ENCODE measurements around the gene GAS5. TPM values are rescaled to one million over a fixed set of nuclear protein-coding genes. Genes with fewer than 3 reads are reported as not detected.

GAS5 gene
- total and polyA plus RNA-seq, 4 donors = 28.6 to 84.8 (median 58.5) TPM

DNA sequence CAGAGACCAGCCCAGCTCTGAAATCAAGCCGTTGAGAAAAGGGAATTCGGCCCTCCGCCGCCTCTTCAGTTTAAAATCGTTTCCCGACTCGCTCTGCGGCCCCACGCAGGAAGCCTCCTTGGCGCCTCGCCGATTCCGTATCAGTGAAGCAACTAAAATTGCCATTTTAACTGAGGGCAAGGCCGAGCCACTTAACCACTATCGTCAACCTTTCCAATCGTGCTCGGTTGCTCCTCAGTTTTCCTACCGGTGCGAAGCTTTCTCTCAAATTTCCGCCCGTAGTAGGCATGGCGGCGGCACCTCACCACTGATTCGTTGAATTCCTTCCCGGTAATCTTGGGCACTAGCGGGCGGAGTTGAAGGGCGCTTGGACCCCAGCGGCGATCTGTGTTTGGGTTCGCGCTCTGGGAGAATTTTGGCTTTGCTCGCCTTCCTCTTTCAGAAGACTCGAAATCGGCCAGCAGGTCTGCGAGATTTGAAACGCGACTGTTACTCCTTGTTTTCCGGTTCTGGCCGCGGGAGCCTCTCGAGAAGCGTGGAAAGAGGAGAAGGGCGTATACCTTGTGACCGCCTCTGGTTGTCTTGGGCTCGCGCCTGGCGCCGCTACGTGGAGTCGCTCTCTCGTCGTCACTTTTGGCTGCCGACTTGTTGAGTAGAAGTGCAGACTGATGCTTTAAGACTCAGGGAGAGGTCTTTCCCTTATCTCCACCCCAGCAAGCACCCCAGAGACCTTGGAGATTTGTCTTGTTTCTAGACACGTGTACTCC is 43.3 kb downstream of the GAS5 start, which contains the start of the genes CENPL and DARS2:
Gene CENPL, minus strand, starts transcription at position 569 of the 767 bp plus-strand sequence. CDS start 13,584 bp downstream, outside the sequence.
Gene DARS2, plus strand, starts transcription at position 359 of the 767 bp plus-strand sequence. CDS start 557 bp downstream, outside the sequence.
- Histone ChIP-seq H3K4me1 (ENCODE audit: control insufficient read depth in 4 of 4, insufficient read depth in 4 of 4, low read length in 3 of 4) (peaks cover 3 to 16% (median 11%) of the 10 kb centered on the region in 4 donors), H3K4me3 (ENCODE audit: low read depth in 1 of 3, low read length in 3 of 3) (peak within 1 kb of the TSS; percentile 78 to 98 (median 92)), H3K9me3 (ENCODE audit: control insufficient read depth in 4 of 4, low read length in 3 of 4) (no peaks in the 10 kb centered on the region), H3K27ac (ENCODE audit: low read depth in 1 of 2, low read length in 2 of 2) (peak within 1 kb of the TSS; percentile 78 to 84), H3K36me3 (ENCODE audit: control insufficient read depth in 4 of 4, insufficient read depth in 3 of 4, low read depth in 1 of 4, low read length in 3 of 4) (no peaks in the 10 kb centered on the region), H3K9ac (ENCODE audit: low read depth in 1 of 2, low read length in 2 of 2) (peak within 1 kb of the TSS; percentile 88 to 97), H3K27me3 (ENCODE audit: control insufficient read depth in 4 of 4, insufficient read depth in 4 of 4, low read length in 3 of 4) (no peaks in the 10 kb centered on the region)
- no peak for TF ChIP-seq FOXA1 (IDR thresholded peaks at IDR 0.05)
- TF ChIP-seq, protein P1, sequence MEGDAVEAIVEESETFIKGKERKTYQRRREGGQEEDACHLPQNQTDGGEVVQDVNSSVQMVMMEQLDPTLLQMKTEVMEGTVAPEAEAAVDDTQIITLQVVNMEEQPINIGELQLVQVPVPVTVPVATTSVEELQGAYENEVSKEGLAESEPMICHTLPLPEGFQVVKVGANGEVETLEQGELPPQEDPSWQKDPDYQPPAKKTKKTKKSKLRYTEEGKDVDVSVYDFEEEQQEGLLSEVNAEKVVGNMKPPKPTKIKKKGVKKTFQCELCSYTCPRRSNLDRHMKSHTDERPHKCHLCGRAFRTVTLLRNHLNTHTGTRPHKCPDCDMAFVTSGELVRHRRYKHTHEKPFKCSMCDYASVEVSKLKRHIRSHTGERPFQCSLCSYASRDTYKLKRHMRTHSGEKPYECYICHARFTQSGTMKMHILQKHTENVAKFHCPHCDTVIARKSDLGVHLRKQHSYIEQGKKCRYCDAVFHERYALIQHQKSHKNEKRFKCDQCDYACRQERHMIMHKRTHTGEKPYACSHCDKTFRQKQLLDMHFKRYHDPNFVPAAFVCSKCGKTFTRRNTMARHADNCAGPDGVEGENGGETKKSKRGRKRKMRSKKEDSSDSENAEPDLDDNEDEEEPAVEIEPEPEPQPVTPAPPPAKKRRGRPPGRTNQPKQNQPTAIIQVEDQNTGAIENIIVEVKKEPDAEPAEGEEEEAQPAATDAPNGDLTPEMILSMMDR (IDR thresholded peaks at IDR 0.05; ENCODE audit: low read depth, low read length, missing input control) = no peak
- TF ChIP-seq YY1 (IDR thresholded peaks at IDR 0.05) = peak; percentile 100
- peak in 1 of 2 donors; percentile 78 for TF ChIP-seq RXRA (IDR thresholded peaks at IDR 0.05)
- TF ChIP-seq JUND (IDR thresholded peaks at IDR 0.05) = peak; percentile 60 to 92
- peak; percentile 79 for TF ChIP-seq SP1 (IDR thresholded peaks at IDR 0.05)
- TF ChIP-seq TAF1 (conservative IDR thresholded peaks at IDR 0.05) = peak; percentile 71
- TF ChIP-seq, protein P2, sequence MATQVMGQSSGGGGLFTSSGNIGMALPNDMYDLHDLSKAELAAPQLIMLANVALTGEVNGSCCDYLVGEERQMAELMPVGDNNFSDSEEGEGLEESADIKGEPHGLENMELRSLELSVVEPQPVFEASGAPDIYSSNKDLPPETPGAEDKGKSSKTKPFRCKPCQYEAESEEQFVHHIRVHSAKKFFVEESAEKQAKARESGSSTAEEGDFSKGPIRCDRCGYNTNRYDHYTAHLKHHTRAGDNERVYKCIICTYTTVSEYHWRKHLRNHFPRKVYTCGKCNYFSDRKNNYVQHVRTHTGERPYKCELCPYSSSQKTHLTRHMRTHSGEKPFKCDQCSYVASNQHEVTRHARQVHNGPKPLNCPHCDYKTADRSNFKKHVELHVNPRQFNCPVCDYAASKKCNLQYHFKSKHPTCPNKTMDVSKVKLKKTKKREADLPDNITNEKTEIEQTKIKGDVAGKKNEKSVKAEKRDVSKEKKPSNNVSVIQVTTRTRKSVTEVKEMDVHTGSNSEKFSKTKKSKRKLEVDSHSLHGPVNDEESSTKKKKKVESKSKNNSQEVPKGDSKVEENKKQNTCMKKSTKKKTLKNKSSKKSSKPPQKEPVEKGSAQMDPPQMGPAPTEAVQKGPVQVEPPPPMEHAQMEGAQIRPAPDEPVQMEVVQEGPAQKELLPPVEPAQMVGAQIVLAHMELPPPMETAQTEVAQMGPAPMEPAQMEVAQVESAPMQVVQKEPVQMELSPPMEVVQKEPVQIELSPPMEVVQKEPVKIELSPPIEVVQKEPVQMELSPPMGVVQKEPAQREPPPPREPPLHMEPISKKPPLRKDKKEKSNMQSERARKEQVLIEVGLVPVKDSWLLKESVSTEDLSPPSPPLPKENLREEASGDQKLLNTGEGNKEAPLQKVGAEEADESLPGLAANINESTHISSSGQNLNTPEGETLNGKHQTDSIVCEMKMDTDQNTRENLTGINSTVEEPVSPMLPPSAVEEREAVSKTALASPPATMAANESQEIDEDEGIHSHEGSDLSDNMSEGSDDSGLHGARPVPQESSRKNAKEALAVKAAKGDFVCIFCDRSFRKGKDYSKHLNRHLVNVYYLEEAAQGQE (IDR thresholded peaks at IDR 0.05) = no peak
- TF ChIP-seq FOXA2 (IDR thresholded peaks at IDR 0.05) = peak; percentile 19
- TF ChIP-seq, protein P3, sequence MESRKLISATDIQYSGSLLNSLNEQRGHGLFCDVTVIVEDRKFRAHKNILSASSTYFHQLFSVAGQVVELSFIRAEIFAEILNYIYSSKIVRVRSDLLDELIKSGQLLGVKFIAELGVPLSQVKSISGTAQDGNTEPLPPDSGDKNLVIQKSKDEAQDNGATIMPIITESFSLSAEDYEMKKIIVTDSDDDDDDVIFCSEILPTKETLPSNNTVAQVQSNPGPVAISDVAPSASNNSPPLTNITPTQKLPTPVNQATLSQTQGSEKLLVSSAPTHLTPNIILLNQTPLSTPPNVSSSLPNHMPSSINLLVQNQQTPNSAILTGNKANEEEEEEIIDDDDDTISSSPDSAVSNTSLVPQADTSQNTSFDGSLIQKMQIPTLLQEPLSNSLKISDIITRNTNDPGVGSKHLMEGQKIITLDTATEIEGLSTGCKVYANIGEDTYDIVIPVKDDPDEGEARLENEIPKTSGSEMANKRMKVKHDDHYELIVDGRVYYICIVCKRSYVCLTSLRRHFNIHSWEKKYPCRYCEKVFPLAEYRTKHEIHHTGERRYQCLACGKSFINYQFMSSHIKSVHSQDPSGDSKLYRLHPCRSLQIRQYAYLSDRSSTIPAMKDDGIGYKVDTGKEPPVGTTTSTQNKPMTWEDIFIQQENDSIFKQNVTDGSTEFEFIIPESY (IDR thresholded peaks at IDR 0.05) = peak; percentile 93
- peak; percentile 20 to 60 for TF ChIP-seq HNF4A (conservative IDR thresholded peaks at IDR 0.05)
- peak; percentile 44 to 70 for TF ChIP-seq RAD21 (IDR thresholded peaks at IDR 0.05)
- TF ChIP-seq GABPA (IDR thresholded peaks at IDR 0.05 in 1 of 2, conservative IDR thresholded peaks at IDR 0.05 in 1 of 2) = peak; percentile 60 to 91
- TF ChIP-seq, protein P4, sequence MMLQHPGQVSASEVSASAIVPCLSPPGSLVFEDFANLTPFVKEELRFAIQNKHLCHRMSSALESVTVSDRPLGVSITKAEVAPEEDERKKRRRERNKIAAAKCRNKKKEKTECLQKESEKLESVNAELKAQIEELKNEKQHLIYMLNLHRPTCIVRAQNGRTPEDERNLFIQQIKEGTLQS (IDR thresholded peaks at IDR 0.05) = no peak
- peak; percentile 34 for TF ChIP-seq HNF4G (IDR thresholded peaks at IDR 0.05)
- TF ChIP-seq, protein P5, sequence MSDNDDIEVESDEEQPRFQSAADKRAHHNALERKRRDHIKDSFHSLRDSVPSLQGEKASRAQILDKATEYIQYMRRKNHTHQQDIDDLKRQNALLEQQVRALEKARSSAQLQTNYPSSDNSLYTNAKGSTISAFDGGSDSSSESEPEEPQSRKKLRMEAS (IDR thresholded peaks at IDR 0.05) = peak; percentile 84
- peak; percentile 77 to 84 for TF ChIP-seq EGR1 (IDR thresholded peaks at IDR 0.05; ENCODE audit: low read depth in 2 of 2)
- TF ChIP-seq NR2F2 (IDR thresholded peaks at IDR 0.05) = peak; percentile 76
- DNase-seq (ENCODE audit: low spot score) = peak; percentile 90
- under 1% methylated on average over 55 of the region's 55 CpGs for WGBS

All from liver (tissue), 9 donors.